Fibroblast of pulmonary artery (primary cell): Measurements from ENCODE around the gene DDX39A.

Source experiments
- DNase-seq: peaks from one replicate; pipeline ENCODE4 v3.0.0-alpha.2; 2010; ENCODE audit warnings: low read depth
- H3K4me3 ChIP-seq: replicated peaks from 2 replicates; pipeline ENCODE4 v1.5.1; 2011; ENCODE audit warnings: low read depth, mild to moderate bottlenecking, control low read depth, low read length, moderate library complexity
- CTCF ChIP-seq: IDR thresholded peaks from 2 replicates; pipeline ENCODE4 v1.5.1; 2011; ENCODE audit warnings: mild to moderate bottlenecking, control low read depth, low read length, inconsistent platforms; ENCODE audit errors: missing control alignments

DDX39A gene

DNA sequence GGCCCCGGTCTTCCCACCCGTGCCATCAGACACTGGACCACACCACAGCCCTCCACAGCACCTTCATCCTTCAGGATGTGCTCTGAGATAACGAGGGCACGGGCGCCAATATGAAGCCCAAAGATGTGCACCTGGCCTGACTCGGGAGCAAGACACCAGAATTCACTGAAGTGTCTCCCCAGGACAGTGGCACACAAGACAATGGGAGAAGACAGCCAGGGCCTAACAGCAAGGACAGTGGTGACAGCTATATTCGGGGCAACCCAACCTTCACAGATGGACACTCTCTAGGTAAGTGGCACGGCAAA, 7.2 kb downstream of the DDX39A start:
- no peak overlapping the region for H3K4me3 ChIP-seq
- no peak for DNase-seq
- TF ChIP-seq CTCF = no peak

DNA sequence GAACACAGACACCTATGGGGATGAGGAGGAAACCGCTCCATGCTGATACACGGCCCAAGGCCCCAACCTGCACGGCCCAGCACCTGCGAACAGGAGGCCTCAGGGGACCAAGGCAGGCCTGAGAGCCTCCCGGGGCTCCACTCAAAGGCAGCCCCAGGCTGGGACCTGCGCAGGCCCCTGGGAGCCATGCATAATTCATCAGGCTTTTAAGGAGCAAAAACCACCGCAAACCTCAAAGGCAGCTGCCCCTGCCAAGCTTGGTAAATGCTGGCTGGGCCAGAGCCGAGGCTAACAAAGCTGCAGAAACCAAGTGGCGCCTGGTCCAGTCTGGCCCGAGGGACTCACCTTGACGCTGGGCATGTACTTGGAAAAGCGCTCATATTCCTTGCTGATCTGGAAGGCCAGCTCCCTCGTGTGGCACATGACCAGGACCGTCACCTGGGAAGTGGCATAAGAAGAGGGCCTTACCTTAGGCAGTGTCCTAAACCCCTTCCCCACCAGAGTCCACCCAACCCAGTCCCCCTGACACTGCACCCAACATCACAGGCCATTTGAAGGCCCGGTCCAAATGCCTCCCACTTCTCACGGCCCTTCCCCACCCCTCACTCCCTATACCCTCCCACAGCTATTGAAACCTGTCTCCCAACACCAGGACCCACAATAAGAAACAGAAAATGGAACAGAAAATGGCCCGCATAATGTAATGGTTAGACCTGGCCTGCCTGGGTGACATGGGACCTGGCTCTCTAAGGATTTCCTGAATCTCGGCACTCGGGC, 7.8 kb downstream of the DDX39A start:
- no peak for TF ChIP-seq CTCF
- no peak overlapping the region for H3K4me3 ChIP-seq
- DNase-seq = no peak

- no peak overlapping the region for H3K4me3 ChIP-seq
- TF ChIP-seq CTCF = no peak
Observed at GRCh38 chr19:14410091-14411051, 8.8 kb downstream of the DDX39A start.

DNA sequence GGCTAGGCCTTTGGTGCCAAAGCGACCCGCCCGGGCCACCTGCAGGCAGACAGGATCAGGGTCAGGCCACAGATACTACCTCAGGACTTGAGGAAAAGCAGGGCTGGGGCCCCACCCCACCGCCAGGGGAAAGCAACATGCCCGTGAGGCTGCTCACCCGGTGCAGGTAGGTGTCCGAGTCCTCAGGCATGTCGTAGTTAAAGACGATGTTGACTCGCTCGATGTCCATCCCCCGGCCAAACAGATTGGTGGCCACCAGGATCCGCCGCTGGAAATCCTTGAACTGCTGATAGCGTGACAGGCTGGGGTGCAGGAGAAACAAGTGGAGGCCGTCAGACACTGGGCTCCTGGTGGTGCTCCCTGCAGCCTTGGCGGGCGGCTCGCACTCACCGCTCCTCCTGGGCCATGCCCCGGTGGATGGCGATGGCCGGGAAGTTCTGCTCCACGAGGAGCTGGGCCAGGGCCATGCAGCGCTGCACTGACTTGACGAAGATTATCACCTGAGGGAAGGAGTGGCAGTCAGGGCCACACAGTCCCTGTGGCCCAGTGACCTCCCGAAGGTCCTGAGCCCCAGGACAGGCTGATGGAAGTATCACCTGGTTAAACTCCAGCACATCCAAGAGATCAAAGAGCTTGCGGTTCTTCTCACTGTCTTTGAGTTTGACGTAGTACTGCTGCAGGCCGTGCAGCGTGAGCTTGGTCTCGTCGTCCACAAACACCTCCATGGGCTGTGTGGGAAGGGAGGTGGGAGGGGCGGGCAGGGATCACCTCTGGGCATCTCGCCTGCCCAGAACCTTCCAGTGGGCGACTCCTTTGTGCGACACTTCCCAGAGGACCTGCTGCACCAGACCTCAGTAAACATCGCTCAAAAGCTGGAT, 9.8 kb downstream of the DDX39A start:
- TF ChIP-seq CTCF = no peak
- DNase-seq = no peak
- H3K4me3 ChIP-seq = no peak overlapping the region

More at GRCh38 chr19:14410091-14411051, 8.8 kb downstream of the DDX39A start:
- DNase-seq = no peak

- no peak overlapping the region for H3K4me3 ChIP-seq
- DNase-seq = no peak
- TF ChIP-seq CTCF = no peak
Observed at GRCh38 chr19:14408491-14409145, 10.5 kb downstream of the DDX39A start.
